ENCODE data around the gene BTBD17. TPM values are rescaled to one million over a fixed set of nuclear protein-coding genes. Genes with fewer than 3 reads are reported as not detected.

BTBD17 gene
- total RNA-seq, 1 experiment from 2014 or later = not detected

GRCh38 chr17:74324521-74324920, 37.1 kb downstream of the BTBD17 start (continued):
- no peak for TF ChIP-seq SRF (IDR thresholded peaks at IDR 0.05; ENCODE audit: low read depth)
- no peak for TF ChIP-seq ZNF274 (IDR thresholded peaks at IDR 0.05; ENCODE audit: low read depth, low read length)
- no peak for TF ChIP-seq JUND (IDR thresholded peaks at IDR 0.05)
- TF ChIP-seq CBX3 (IDR thresholded peaks at IDR 0.05; ENCODE audit: low read depth) = no peak
- TF ChIP-seq SIN3A (IDR thresholded peaks at IDR 0.05; ENCODE audit: low read depth) = no peak
- no peak for TF ChIP-seq POLR2AphosphoS5 (IDR thresholded peaks at IDR 0.05; ENCODE audit: low read depth, low read length)

- RAD21 ChIA-PET (ENCODE audit: low non-redundant PET in 1 of 2, low total read pairs in 2 of 2, uncharacterized antibody in 2 of 2, unreplicated experiment in 2 of 2) = no interaction called here
- Histone ChIP-seq H4K20me1 (ENCODE audit: insufficient read depth) (no peaks in the 10 kb centered on the region), H3K9me3 (ENCODE audit: control insufficient read depth in 1 of 2, insufficient read depth in 1 of 2, low read depth in 1 of 2, low read length in 2 of 2) (no peaks in the 10 kb centered on the region), H2AFZ (ENCODE audit: low read depth, low read length, poor library complexity, severe bottlenecking) (no peak overlapping the region), H3K27me3 (ENCODE audit: insufficient read depth, low read length) (0 out of 2 replicates have a peak, but pooled peaks cover 5% of the 10 kb centered on the region), H3K4me1 (ENCODE audit: control insufficient read depth in 1 of 2, insufficient read depth in 2 of 2, low read length in 2 of 2) (no peaks in the 10 kb centered on the region), H3K9ac (ENCODE audit: low read length) (no peak overlapping the region), H3K79me2 (ENCODE audit: insufficient read depth, low read length) (no peaks in the 10 kb centered on the region), H3K4me3 (replicated peaks in 1 of 2; ENCODE audit: low read depth in 1 of 2, low read length in 2 of 2) (no peak overlapping the region), H3K27ac (ENCODE audit: low read depth, low read length) (no peak overlapping the region), H3K9me2 (ENCODE audit: insufficient read depth) (no peaks in the 10 kb centered on the region), H3K4me2 (ENCODE audit: low read length) (no peak overlapping the region), H3K36me3 (ENCODE audit: control insufficient read depth in 1 of 2, insufficient read depth in 2 of 2, low read length in 2 of 2) (no peaks in the 10 kb centered on the region)
- BruUV-seq (replicated peaks) = no TSS peak
- intact Hi-C loops (cut with micrococcal nuclease) = no loop called here
- CTCF ChIA-PET = interaction anchor here (1.0 kb wide), 1 partner anchor 22 kb away, joined by 3 read pairs; no protein-coding TSS in a partner anchor
- POLR2A ChIA-PET = interaction anchor here (0.9 kb wide), 1 partner anchor 14 kb away, joined by 3 read pairs; no protein-coding TSS in a partner anchor
- ATAC-seq = no peak
- TF ChIP-seq EGR1 (IDR thresholded peaks at IDR 0.05; ENCODE audit: low read depth) (no peak), MAX (IDR thresholded peaks at IDR 0.05) (no peak), CEBPB (IDR thresholded peaks at IDR 0.05; ENCODE audit: low read depth) (no peak), ELF1 (IDR thresholded peaks at IDR 0.05; ENCODE audit: borderline replicate concordance, low read depth) (no peak), REST (IDR thresholded peaks at IDR 0.05; ENCODE audit: low read depth) (no peak), SP1 (IDR thresholded peaks at IDR 0.05; ENCODE audit: low read depth) (no peak), POLR2A (IDR thresholded peaks at IDR 0.05; ENCODE audit: borderline replicate concordance, extremely low read depth, insufficient read depth, insufficient read length) (no peak), EZH2phosphoT487 (IDR thresholded peaks at IDR 0.05; ENCODE audit: borderline replicate concordance) (no peak), EZH2 (IDR thresholded peaks at IDR 0.05) (no peak), ZBTB33 (IDR thresholded peaks at IDR 0.05; ENCODE audit: extremely low read depth, insufficient replicate concordance, low read length) (no peak), FOSL1 (IDR thresholded peaks at IDR 0.05; ENCODE audit: low read depth) (no peak), YY1 (IDR thresholded peaks at IDR 0.05; ENCODE audit: extremely low read depth, insufficient replicate concordance, low read depth, low read length) (no peak)
- DNase-seq (ENCODE audit: low read depth, low spot score) = no peak
Measured at GRCh38 chr17:74318391-74318790, 43.3 kb downstream of the BTBD17 start.

Data from HCT116 (cell line).